Kidney tubule cell (primary cell): Measurements from ENCODE around the gene NARS2.
"Not testable (repeated sequence)": the region's sequence is repeated elsewhere in the genome, so short reads cannot be mapped to it uniquely, and the experiment has no call there.

Source experiments
- DNase-seq: peaks from one replicate; pipeline ENCODE4 v3.0.0-alpha.2; 2018; ENCODE audit warnings: low spot score

The NARS2 gene

GRCh38 chr11:78575478-78575877, 814 bp upstream of the NARS2 start:
- DNase-seq = no peak

- no peak for DNase-seq
These were observed 983 bp downstream of the NARS2 start for GRCh38 chr11:78573681-78574080.

- DNase-seq = no peak
These were observed 1.4 kb downstream of the NARS2 start for GRCh38 chr11:78573271-78573670.

GRCh38 chr11:78572394-78572793, 2.3 kb downstream of the NARS2 start:
- no peak for DNase-seq

DNA sequence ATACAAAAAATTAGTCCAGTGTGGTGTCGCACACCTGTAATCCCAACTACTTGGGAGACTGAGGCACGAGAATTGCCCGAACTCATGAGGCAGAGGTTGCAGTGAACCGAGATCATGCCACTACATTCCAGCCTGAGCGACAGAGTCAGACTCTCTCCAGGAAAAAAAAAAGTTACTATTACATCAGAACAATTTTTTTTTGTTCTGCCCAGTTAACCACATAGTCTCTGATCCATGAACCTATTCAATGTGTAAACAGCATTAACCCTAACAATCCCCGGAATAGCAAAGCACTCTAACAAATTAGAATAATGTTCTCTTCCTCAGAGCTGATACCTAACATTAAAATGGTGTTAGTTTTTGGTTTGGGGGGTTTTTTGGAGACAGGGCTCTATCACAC, 4.6 kb downstream of the NARS2 start:
- peak; percentile 33 for DNase-seq

DNA sequence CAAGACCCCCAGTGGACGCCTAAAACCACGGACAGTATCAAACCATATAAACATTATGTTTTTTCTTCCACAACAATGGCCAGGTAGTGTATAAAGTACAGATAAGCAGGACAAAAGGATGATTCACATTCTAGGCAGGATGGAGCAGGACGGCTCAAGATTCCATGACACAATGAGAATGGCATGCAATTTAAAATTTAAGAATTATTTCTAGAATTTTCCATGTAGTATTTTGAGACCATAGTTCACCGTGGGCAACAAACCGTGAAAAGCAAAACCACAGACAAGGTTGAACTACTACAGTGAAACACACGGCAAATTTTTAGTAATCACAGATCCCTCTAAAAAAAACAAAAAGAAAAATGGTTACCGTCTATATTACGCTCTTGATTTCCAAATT, 7.5 kb downstream of the NARS2 start:
- peak; percentile 92 for DNase-seq

GRCh38 chr11:78564490-78565467, 9.9 kb downstream of the NARS2 start:
- DNase-seq = peak; percentile 65

DNA sequence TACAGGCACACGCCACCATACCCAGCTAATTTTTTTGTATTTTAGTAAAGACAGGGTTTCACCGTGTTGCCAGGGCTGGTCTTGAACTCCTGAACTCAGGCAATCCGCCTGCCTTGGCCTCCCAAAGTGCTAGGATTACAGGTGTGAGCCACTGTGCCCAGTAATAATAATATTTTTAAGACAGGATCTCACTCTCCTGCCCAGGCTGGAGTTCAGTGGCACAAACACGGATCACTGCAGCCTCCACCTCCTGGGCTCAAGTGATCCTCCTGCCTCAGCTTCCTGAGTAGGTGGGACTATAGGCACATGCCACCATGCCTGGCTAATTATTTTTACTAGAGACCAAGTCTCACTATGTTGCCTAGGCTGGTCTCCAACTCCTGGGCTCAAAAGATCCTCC, 10.6 kb downstream of the NARS2 start:
- DNase-seq = not testable (repeated sequence)

GRCh38 chr11:78563090-78563489, 11.6 kb downstream of the NARS2 start:
- DNase-seq = not testable (repeated sequence)

- peak; percentile 38 for DNase-seq
These were observed 12.3 kb downstream of the NARS2 start for GRCh38 chr11:78562398-78562797.

DNA sequence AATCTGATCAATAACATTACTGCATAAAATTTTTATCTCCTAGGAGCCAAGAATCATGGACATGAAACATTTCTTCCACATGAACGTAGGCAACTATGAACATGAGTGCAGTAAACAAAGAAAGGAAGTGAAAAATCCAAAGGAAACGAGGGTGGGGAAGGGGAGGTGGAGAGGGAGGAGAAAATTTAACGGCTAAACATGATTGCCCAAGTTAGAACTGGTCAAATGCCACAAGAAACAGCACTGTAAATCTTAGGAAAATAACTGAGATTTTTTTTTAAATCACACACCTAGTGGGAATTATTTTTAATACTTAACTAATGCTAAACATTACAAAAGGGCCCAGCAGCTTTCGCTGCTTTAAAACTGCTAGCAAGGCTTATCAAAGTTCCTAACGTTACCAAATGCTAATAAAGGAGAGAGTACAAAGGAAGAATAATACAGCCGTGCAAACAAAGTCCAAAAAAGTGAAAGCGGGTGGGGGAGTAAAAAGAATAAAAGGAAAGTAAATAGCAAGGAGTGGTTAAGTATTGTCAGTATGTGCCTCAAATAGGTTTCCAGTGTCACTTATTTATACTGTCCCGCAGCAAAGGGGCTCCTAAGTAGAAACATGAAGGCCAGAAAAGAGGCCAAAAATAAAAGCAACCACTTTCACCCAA, 13.7 kb downstream of the NARS2 start:
- no peak for DNase-seq

- DNase-seq = no peak
These were observed 14.5 kb downstream of the NARS2 start for GRCh38 chr11:78560153-78560552.

DNA sequence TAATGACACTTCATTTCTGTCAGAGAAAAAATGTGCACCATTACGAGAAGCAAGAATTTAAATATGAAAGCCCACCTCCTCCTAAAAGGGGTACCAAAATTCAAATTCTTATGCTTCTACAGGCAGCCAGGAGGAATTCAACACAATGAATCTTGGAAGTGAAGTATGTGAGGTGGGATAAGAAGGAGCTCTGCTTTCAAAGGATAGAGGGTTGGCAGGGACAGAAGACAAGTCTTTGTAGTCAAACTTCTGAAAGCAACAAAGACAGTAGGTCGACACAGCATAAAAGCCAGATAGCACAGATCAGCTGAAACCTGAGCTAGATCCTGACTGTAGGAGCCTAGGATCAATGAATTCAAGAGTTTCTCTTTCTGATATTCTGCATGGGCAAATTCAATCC, 17.4 kb downstream of the NARS2 start:
- no peak for DNase-seq

GRCh38 chr11:78555592-78555991, 19.1 kb downstream of the NARS2 start:
- DNase-seq = no peak

- no peak for DNase-seq
These were observed 21.8 kb downstream of the NARS2 start for GRCh38 chr11:78552881-78553280.

- DNase-seq = not testable (repeated sequence)
These were observed 22.5 kb downstream of the NARS2 start for GRCh38 chr11:78552139-78552538.

DNA sequence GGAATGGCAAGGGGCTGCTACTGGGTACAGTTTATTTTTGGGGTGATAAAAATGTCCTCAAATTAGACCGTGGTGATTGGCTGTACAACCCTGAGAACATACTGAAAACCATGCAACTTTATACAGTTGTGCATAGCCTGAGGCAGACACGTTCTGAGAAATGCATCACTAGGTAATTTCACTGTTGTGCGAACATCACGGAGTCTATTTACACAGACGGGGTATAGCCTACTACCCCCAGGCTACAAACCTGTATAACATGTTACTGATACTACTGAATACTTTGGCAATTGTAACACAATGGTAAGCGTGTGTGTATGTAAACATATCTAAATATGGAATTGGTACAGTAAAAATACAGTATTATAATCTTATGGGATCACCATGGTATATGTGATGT, 23.6 kb downstream of the NARS2 start:
- DNase-seq = no peak

- no peak for DNase-seq
These were observed 24.8 kb downstream of the NARS2 start for GRCh38 chr11:78549624-78550409.

GRCh38 chr11:78548911-78549590, 25.6 kb downstream of the NARS2 start:
- DNase-seq = no peak

DNA sequence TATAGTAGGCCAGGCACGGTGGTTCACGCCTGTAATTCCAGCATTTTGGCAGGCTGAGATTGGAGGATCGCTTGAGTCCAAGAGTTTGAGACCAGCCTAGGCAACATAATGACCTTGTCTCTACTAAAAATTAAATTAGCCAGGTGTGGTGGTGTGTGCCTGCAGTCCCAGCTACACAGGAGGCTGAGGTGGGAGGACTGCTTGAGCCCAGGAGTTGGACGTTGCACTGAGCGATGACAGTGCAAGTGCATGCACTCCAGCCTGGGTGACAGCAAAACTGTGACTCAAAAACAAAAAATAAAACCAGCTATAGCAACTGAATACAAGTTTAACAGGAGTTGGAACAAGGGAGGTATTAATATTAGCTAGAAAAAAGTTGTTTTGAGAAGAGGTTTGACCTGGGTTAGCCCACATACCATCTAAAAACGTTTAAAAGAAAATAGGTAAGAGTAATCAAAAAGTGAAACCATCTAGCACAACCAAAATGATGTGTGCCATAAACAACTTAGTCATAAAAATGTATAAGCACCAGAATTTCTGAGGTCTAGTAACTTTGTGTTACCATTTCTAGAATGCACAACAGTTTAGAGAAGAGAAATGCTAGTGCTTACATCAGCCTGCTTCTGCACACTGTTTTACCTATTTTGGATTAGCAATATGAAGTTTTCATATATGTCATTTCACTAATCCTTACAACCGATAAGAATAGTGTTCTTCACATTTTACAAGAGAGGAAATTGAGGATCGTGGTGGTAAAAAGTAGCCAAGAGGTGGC, 26.5 kb downstream of the NARS2 start:
- DNase-seq = no peak

DNA sequence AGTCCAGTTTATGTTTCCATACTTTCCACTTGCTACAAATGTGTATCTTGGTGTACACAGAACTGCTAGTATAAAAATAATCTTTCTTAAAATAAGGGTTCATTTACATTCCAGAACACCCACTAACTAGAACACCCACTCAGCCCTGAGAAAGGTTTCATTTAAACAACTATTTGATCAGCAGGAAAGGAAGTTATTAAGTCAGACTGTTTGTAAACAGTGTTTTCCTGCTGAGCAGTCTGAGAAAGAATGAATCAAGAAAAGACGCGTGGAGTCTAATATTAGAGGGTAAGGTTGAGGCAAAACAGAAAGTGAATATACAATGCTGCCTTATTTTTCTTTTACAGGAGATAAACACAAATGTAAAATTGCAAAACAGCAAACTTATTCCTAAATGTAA, 32.7 kb downstream of the NARS2 start:
- DNase-seq = no peak
